ENCODE results near the gene LYRM1. TPM values are rescaled to one million over a fixed set of nuclear protein-coding genes. Genes with fewer than 3 reads are reported as not detected.

LYRM1 gene
- total and polyA plus RNA-seq, 2 experiments from 2014 or later = 57.3 to 60.0 TPM

GRCh38 chr16:20949660-20950059 is 49.1 kb downstream of the LYRM1 start:
- Histone ChIP-seq H3K27me3 (no peaks in the 10 kb centered on the region), H3K79me2 (no peaks in the 10 kb centered on the region), H3K9me3 (ENCODE audit: low read depth) (no peaks in the 10 kb centered on the region), H3K4me3 (no peak overlapping the region), H3K27ac (no peak overlapping the region), H3K4me1 (ENCODE audit: insufficient read depth) (no peaks in the 10 kb centered on the region), H2AFZ (no peak overlapping the region), H3K9me2 (replicated peaks; ENCODE audit: insufficient read depth) (no peaks in the 10 kb centered on the region), H3K4me2 (no peak overlapping the region), H3K36me3 (replicated peaks; ENCODE audit: insufficient read depth, low read depth) (no peaks in the 10 kb centered on the region), H4K20me1 (ENCODE audit: insufficient read depth, poor library complexity, severe bottlenecking) (no peaks in the 10 kb centered on the region)
- DNase-seq (ENCODE audit: low spot score) = no peak
- no peak for TF ChIP-seq CTCF (IDR thresholded peaks at IDR 0.05; ENCODE audit: poor library complexity)
- TF ChIP-seq EZH2phosphoT487 (IDR thresholded peaks at IDR 0.05; ENCODE audit: low read depth, severe bottlenecking, unreplicated experiment) = no peak
- 80% methylated on average over 3 of the region's 3 CpGs for WGBS (ENCODE audit: low lambda C conversion rate, missing lambda C conversion rate)

- H3K4me1 ChIP-seq (ENCODE audit: insufficient read depth) = no peaks in the 10 kb centered on the region
- no peak for DNase-seq (ENCODE audit: low spot score)
- no peaks in the 10 kb centered on the region for H3K9me2 ChIP-seq (replicated peaks; ENCODE audit: insufficient read depth)
- H3K4me3 ChIP-seq = no peak overlapping the region
- no peaks in the 10 kb centered on the region for H3K36me3 ChIP-seq (replicated peaks; ENCODE audit: insufficient read depth, low read depth)
- WGBS (ENCODE audit: low lambda C conversion rate, missing lambda C conversion rate) = 91% methylated on average over 4 of the region's 4 CpGs
- no peaks in the 10 kb centered on the region for H4K20me1 ChIP-seq (ENCODE audit: insufficient read depth, poor library complexity, severe bottlenecking)
- H3K27me3 ChIP-seq = no peaks in the 10 kb centered on the region
- no peak overlapping the region for H2AFZ ChIP-seq
- no peak overlapping the region for H3K27ac ChIP-seq
- TF ChIP-seq CTCF (IDR thresholded peaks at IDR 0.05; ENCODE audit: poor library complexity) (no peak), EZH2phosphoT487 (IDR thresholded peaks at IDR 0.05; ENCODE audit: low read depth, severe bottlenecking, unreplicated experiment) (no peak), EZH2 (IDR thresholded peaks at IDR 0.05; ENCODE audit: borderline replicate concordance) (no peak)
- no peaks in the 10 kb centered on the region for H3K79me2 ChIP-seq
- H3K9me3 ChIP-seq (ENCODE audit: low read depth) = no peaks in the 10 kb centered on the region
- no peak overlapping the region for H3K4me2 ChIP-seq
Measured at GRCh38 chr16:20950294-20950693, 49.7 kb downstream of the LYRM1 start.

- no peaks in the 10 kb centered on the region for H4K20me1 ChIP-seq (ENCODE audit: insufficient read depth, poor library complexity, severe bottlenecking)
- H3K4me2 ChIP-seq = no peak overlapping the region
- no peak overlapping the region for H3K27ac ChIP-seq
- 80% methylated on average over 13 of the region's 13 CpGs for WGBS (ENCODE audit: low lambda C conversion rate, missing lambda C conversion rate)
- H3K9me2 ChIP-seq (replicated peaks; ENCODE audit: insufficient read depth) = no peaks in the 10 kb centered on the region
- H3K9me3 ChIP-seq (ENCODE audit: low read depth) = no peaks in the 10 kb centered on the region
- no peaks in the 10 kb centered on the region for H3K4me1 ChIP-seq (ENCODE audit: insufficient read depth)
- H3K36me3 ChIP-seq (replicated peaks; ENCODE audit: insufficient read depth, low read depth) = no peaks in the 10 kb centered on the region
- no peak for DNase-seq (ENCODE audit: low spot score)
- H3K27me3 ChIP-seq = no peaks in the 10 kb centered on the region
- H3K4me3 ChIP-seq = no peak overlapping the region
- no peak overlapping the region for H2AFZ ChIP-seq
- TF ChIP-seq EZH2phosphoT487 (IDR thresholded peaks at IDR 0.05; ENCODE audit: low read depth, severe bottlenecking, unreplicated experiment) = no peak
- TF ChIP-seq EZH2 (IDR thresholded peaks at IDR 0.05; ENCODE audit: borderline replicate concordance) = no peak
- TF ChIP-seq CTCF (IDR thresholded peaks at IDR 0.05; ENCODE audit: poor library complexity) = no peak
- no peaks in the 10 kb centered on the region for H3K79me2 ChIP-seq
Measured at GRCh38 chr16:20952139-20952920, 51.8 kb downstream of the LYRM1 start.

Data from hepatocyte (in vitro differentiated cells).